ENCODE measurements around the gene RNF141.

Gene RNF141

DNA sequence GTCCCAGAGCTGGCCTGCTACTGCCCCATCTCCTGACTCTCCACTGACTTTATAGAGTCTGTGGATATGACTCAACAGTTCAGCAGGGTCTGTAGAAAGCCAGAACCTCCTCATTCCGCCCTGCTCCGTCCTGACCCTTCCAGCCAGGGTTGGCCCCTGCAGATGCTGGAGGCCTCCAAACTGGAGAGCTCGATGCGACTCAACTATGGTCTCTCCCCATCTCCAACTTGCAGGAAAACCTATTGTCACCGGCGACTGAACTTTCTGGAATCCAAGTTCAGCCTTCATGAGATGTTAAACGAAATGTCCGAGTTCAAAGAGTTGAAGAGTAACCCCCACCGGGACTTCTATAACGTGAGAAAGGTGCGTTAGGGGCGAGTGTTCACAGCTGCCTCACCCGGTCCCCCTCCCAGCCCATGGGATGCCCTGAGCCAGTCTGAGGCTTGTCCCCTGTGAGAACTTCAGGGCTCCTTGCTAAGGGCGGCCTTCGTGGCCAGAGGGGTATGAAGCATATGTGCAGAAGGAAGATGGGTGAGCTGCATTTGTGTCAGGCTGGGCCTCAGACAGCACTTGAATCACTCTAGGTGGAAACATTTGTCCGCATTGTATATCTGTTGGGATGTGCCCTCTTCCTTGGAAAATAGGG lies 53.9 kb downstream of the RNF141 start:
- no peaks in the 10 kb centered on the region for H3K9me3 ChIP-seq (ENCODE audit: control insufficient read depth, insufficient read depth, low read depth, low read length)
- H3K36me3 ChIP-seq (ENCODE audit: control insufficient read depth in 2 of 2, insufficient read depth in 1 of 2, low read length in 2 of 2) = no peaks in the 10 kb centered on the region
- no peak overlapping the region for H3K4me3 ChIP-seq (ENCODE audit: low read depth, low read length)
- no peak overlapping the region for H3K27ac ChIP-seq (ENCODE audit: extremely low read depth, low read depth, low read length)
- ChIA-PET POLR2A (no interaction called here), CTCF (interaction anchor here (0.9 kb wide), 1 partner anchor 195 kb away, joined by 3 read pairs; no protein-coding TSS in a partner anchor)
- TF ChIP-seq YY2 (tag by site-specific recombination; IDR thresholded peaks at IDR 0.05) (no peak), BCL11A (tag by site-specific recombination; IDR thresholded peaks at IDR 0.05; ENCODE audit: low read depth) (no peak), KLF16 (tag by site-specific recombination; IDR thresholded peaks at IDR 0.05) (no peak), ZNF274 (IDR thresholded peaks at IDR 0.05; ENCODE audit: low read length) (no peak), ZNF274 (tag by site-specific recombination; IDR thresholded peaks at IDR 0.05; ENCODE audit: borderline replicate concordance) (no peak), ZNF558 (tag by site-specific recombination; IDR thresholded peaks at IDR 0.05) (no peak), ZNF529 (tag by site-specific recombination; IDR thresholded peaks at IDR 0.05; ENCODE audit: insufficient replicate concordance) (no peak), ZNF335 (tag by site-specific recombination; conservative IDR thresholded peaks at IDR 0.05) (no peak), ZNF394 (tag by site-specific recombination; IDR thresholded peaks at IDR 0.05; ENCODE audit: borderline replicate concordance) (no peak), ZNF660 (tag by site-specific recombination; IDR thresholded peaks at IDR 0.05) (no peak), ZNF670 (tag by site-specific recombination; IDR thresholded peaks at IDR 0.05; ENCODE audit: low read depth) (no peak)
- H3K4me1 ChIP-seq (ENCODE audit: control insufficient read depth, insufficient read depth, low read length) = no peaks in the 10 kb centered on the region

DNA sequence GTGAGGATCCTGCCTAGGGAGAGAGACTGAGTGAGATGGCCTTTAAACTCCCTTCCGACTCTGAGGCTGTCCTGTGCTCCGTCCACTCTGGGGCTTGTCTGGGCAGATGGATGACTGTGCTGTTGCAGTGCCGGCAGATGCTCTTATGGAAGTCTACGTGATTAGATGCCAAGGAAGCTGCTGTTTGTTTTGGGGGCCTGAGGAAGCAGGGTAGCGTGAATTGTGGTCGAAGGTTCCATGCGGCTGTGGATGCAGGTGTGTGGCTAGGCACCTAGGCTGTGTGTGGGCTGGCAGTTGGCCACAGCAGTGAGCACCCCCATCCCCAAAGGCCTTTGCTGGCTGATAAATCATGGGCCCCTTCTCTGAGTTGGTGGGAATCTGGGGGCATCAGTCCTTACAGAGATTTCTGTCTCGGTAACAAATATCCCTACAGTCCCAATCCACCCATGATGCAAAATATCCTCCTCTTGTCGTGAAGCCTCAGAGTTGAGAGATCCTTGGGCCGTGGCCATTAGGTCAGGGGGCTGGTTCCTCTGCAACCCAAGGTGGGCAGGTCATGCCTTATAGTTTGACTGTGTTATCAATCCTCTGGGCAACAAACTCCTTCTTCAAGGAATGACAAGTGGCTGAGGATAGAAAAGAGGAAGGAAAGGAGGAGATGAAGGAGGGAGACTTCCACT lies 54.7 kb downstream of the RNF141 start:
- Histone ChIP-seq H3K9me3 (ENCODE audit: control insufficient read depth, insufficient read depth, low read depth, low read length) (no peaks in the 10 kb centered on the region), H3K4me3 (ENCODE audit: low read depth, low read length) (no peak overlapping the region), H3K36me3 (ENCODE audit: control insufficient read depth in 2 of 2, insufficient read depth in 1 of 2, low read length in 2 of 2) (no peaks in the 10 kb centered on the region), H3K27ac (ENCODE audit: extremely low read depth, low read depth, low read length) (no peak overlapping the region), H3K4me1 (ENCODE audit: control insufficient read depth, insufficient read depth, low read length) (no peaks in the 10 kb centered on the region)
- POLR2A ChIA-PET = no interaction called here
- CTCF ChIA-PET = interaction anchor here (0.9 kb wide), 1 partner anchor 196 kb away, joined by 3 read pairs; no protein-coding TSS in a partner anchor
- TF ChIP-seq OVOL3 (tag by site-specific recombination; IDR thresholded peaks at IDR 0.05) (no peak), SETDB1 (IDR thresholded peaks at IDR 0.05; ENCODE audit: insufficient read length, low read length) (no peak), ZNF114 (tag by site-specific recombination; IDR thresholded peaks at IDR 0.05) (no peak), ZNF585B (tag by site-specific recombination; IDR thresholded peaks at IDR 0.05) (no peak), KLF1 (tag by site-specific recombination; IDR thresholded peaks at IDR 0.05) (no peak), ZXDB (tag by site-specific recombination; IDR thresholded peaks at IDR 0.05) (no peak)
- TF ChIP-seq, protein P1, sequence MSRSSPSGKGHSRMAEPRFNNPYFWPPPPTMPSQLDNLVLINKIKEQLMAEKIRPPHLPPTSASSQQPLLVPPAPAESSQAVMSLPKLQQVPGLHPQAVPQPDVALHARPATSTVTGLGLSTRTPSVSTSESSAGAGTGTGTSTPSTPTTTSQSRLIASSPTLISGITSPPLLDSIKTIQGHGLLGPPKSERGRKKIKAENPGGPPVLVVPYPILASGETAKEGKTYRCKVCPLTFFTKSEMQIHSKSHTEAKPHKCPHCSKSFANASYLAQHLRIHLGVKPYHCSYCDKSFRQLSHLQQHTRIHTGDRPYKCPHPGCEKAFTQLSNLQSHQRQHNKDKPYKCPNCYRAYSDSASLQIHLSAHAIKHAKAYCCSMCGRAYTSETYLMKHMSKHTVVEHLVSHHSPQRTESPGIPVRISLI (tag by site-specific recombination; IDR thresholded peaks at IDR 0.05) = no peak
- TF ChIP-seq, protein P2, sequence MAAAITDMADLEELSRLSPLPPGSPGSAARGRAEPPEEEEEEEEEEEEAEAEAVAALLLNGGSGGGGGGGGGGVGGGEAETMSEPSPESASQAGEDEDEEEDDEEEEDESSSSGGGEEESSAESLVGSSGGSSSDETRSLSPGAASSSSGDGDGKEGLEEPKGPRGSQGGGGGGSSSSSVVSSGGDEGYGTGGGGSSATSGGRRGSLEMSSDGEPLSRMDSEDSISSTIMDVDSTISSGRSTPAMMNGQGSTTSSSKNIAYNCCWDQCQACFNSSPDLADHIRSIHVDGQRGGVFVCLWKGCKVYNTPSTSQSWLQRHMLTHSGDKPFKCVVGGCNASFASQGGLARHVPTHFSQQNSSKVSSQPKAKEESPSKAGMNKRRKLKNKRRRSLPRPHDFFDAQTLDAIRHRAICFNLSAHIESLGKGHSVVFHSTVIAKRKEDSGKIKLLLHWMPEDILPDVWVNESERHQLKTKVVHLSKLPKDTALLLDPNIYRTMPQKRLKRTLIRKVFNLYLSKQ (tag by site-specific recombination; IDR thresholded peaks at IDR 0.05; ENCODE audit: borderline replicate concordance) = no peak
- TF ChIP-seq, protein P3, sequence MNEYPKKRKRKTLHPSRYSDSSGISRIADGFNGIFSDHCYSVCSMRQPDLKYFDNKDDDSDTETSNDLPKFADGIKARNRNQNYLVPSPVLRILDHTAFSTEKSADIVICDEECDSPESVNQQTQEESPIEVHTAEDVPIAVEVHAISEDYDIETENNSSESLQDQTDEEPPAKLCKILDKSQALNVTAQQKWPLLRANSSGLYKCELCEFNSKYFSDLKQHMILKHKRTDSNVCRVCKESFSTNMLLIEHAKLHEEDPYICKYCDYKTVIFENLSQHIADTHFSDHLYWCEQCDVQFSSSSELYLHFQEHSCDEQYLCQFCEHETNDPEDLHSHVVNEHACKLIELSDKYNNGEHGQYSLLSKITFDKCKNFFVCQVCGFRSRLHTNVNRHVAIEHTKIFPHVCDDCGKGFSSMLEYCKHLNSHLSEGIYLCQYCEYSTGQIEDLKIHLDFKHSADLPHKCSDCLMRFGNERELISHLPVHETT (tag by site-specific recombination; IDR thresholded peaks at IDR 0.05) = no peak
- TF ChIP-seq, protein P4, sequence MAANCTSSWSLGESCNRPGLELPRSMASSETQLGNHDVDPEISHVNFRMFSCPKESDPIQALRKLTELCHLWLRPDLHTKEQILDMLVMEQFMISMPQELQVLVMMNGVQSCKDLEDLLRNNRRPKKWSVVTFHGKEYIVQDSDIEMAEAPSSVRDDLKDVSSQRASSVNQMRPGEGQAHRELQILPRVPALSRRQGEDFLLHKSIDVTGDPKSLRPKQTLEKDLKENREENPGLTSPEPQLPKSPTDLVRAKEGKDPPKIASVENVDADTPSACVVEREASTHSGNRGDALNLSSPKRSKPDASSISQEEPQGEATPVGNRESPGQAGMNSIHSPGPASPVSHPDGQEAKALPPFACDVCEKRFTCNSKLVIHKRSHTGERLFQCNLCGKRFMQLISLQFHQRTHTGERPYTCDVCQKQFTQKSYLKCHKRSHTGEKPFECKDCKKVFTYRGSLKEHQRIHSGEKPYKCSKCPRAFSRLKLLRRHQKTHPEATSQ (tag by site-specific recombination; IDR thresholded peaks at IDR 0.05) = no peak
